Measurements from ENCODE around the gene TEX38. TPM values are rescaled to one million over a fixed set of nuclear protein-coding genes. Genes with fewer than 3 reads are reported as not detected.

Gene TEX38
- total RNA-seq, 1 donor from 2014 or later = not detected

GRCh38 chr1:46635205-46635604 lies 36.4 kb upstream of the TEX38 start:
- Histone ChIP-seq H3K4me3 (no peak overlapping the region), H3K36me3 (peaks cover 67% of the 10 kb centered on the region), H3K4me1 (no peaks in the 10 kb centered on the region), H3K9me3 (no peaks in the 10 kb centered on the region), H3K27me3 (ENCODE audit: low read depth) (no peaks in the 10 kb centered on the region), H3K27ac (no peak overlapping the region)
- no peak for DNase-seq
- no peak for ATAC-seq
- intact Hi-C loops (cut with DNase I) = no loop called here
- TF ChIP-seq, protein P1, sequence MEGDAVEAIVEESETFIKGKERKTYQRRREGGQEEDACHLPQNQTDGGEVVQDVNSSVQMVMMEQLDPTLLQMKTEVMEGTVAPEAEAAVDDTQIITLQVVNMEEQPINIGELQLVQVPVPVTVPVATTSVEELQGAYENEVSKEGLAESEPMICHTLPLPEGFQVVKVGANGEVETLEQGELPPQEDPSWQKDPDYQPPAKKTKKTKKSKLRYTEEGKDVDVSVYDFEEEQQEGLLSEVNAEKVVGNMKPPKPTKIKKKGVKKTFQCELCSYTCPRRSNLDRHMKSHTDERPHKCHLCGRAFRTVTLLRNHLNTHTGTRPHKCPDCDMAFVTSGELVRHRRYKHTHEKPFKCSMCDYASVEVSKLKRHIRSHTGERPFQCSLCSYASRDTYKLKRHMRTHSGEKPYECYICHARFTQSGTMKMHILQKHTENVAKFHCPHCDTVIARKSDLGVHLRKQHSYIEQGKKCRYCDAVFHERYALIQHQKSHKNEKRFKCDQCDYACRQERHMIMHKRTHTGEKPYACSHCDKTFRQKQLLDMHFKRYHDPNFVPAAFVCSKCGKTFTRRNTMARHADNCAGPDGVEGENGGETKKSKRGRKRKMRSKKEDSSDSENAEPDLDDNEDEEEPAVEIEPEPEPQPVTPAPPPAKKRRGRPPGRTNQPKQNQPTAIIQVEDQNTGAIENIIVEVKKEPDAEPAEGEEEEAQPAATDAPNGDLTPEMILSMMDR (IDR thresholded peaks at IDR 0.05) = no peak

- H3K4me3 ChIP-seq = no peak overlapping the region
- TF ChIP-seq, protein P1 (IDR thresholded peaks at IDR 0.05) = no peak
- DNase-seq = no peak
- intact Hi-C loops (cut with DNase I) = no loop called here
- peaks cover 51% of the 10 kb centered on the region for H3K36me3 ChIP-seq
- no peaks in the 10 kb centered on the region for H3K4me1 ChIP-seq
- no peak for ATAC-seq
- H3K27ac ChIP-seq = no peak overlapping the region
- H3K9me3 ChIP-seq = no peaks in the 10 kb centered on the region
- H3K27me3 ChIP-seq (ENCODE audit: low read depth) = no peaks in the 10 kb centered on the region
These were observed 34.1 kb upstream of the TEX38 start for GRCh38 chr1:46637444-46638083.

DNA sequence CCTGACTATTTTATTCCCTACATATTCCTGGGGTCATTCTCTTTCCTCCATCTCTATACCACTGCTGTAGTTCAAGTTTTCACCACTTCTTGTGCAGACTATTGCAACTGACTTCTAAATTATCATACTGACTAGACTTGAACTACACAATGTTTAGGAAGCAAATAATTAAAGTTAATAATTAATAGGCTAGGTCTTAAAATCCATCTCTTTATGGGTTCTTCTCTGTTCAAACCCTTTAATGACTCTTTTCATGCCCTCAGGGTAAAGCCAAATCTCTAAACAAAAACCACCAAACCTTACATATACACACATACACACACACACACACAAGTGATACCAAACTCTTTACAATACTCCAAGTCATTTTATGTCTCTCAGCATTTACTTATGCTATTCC lies 32.7 kb upstream of the TEX38 start:
- Histone ChIP-seq H3K27ac (no peak overlapping the region), H3K36me3 (peaks cover 37% of the 10 kb centered on the region), H3K4me1 (no peaks in the 10 kb centered on the region), H3K4me3 (no peak overlapping the region), H3K27me3 (ENCODE audit: low read depth) (no peaks in the 10 kb centered on the region), H3K9me3 (no peaks in the 10 kb centered on the region)
- TF ChIP-seq, protein P1 (IDR thresholded peaks at IDR 0.05) = no peak
- intact Hi-C loops (cut with DNase I) = no loop called here
- ATAC-seq = no peak
- no peak for DNase-seq

GRCh38 chr1:46639547-46639946 lies 32.1 kb upstream of the TEX38 start:
- no peaks in the 10 kb centered on the region for H3K4me1 ChIP-seq
- H3K36me3 ChIP-seq = peaks cover 31% of the 10 kb centered on the region
- H3K4me3 ChIP-seq = no peak overlapping the region
- no peak for DNase-seq
- H3K27ac ChIP-seq = no peak overlapping the region
- no peak for ATAC-seq
- intact Hi-C loops (cut with DNase I) = no loop called here
- no peaks in the 10 kb centered on the region for H3K9me3 ChIP-seq
- H3K27me3 ChIP-seq (ENCODE audit: low read depth) = no peaks in the 10 kb centered on the region
- TF ChIP-seq, protein P1 (IDR thresholded peaks at IDR 0.05) = no peak

GRCh38 chr1:46642115-46642680 lies 29.5 kb upstream of the TEX38 start:
- DNase-seq (no peak), ATAC-seq (no peak)
- TF ChIP-seq, protein P1 (IDR thresholded peaks at IDR 0.05) = no peak
- Histone ChIP-seq H3K27ac (no peak overlapping the region), H3K9me3 (no peaks in the 10 kb centered on the region), H3K4me3 (no peak overlapping the region), H3K36me3 (peaks cover 12% of the 10 kb centered on the region), H3K27me3 (ENCODE audit: low read depth) (no peaks in the 10 kb centered on the region), H3K4me1 (no peaks in the 10 kb centered on the region)
- intact Hi-C loops (cut with DNase I) = no loop called here
